Activated naive CD4-positive, alpha-beta T cell treated with anti-CD3 and anti-CD28 coated beads, Interleukin-2, amount 50 U/mL, for 16 hours (primary cell): ENCODE data around the gene PTCH1.

Experiments
- DNase-seq: peaks from one replicate; pipeline ENCODE4 v3.0.0-alpha.2; 2020

PTCH1 gene

DNA sequence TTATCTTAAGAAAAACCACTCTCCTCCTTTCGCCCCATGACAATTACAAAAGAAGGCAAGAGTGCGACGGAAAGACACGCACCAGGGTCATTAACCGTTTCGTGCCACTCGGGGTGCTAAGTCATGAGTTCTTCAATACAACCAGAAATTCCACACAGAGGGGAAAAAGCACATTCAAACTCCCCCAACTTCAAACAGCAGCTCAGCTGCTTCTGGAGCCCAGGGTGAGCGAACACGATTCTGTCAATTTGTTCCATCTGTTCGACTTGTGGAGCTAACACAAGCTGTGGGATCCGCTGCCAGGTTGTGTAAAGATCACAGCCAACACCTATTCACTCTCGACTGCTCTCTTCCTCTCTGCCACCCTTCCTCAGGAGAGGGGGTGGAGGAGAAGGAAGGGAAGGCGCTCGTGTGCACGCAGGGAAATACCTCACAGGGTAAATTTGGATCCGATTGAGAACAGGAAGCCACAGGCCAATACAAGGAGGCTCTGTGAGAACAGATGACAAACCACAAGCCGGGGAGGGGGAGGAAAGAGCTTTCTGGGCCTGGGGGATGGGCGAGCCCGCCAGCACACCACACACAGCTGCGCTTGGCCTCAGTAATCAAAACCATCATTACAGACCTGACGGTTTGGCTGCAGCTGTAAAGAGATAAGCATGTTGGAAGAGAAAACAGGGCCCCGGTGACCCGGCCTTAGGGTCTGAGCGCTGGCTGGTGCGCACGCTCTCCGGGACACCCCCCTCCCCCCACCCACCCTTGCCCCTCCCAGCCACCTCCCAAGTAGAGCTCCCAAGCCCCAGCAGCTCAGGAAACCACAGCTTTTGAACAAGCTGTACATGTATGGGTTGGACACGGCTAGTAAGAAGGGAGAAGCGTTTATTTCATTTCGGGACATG is 54.3 kb downstream of the PTCH1 start:
- peak; percentile 60 for DNase-seq

DNA sequence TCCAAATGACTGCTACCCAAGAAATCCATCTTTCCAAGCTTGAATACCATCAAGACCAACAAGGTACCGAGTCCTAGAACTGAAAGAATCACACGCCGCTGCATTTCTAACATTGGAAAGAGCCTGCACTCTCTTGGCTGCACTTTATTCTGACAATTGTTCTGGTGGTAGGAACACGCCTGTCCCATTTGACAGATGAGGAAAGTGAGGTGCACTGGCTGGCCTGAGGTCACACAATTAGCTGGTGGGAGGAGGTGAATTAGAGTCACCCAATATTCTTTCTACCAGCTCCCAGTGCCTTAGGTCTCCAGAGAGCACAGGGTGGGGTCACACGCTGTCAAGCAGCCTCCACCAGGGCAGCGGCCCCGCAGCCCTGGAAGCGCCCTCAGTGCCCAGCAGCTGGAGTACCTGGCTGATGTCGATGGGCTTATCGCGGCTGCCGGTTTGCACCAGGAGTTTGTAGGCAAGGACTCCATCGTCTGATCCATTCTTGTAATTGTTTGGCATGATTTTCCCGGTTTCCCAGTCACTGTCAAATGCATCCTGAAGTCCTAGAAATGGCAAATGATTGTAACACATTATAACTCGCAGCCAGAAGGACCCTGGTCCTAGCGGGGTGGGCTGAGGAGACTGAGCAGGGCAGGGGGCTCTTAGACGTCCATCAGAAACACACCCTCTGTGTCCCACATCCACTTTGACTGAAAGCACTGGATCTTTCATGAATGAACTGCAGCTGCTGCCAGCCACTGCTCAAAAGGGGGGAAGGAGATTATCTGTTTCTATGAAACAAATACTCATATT is 55.1 kb downstream of the PTCH1 start:
- no peak for DNase-seq

DNA sequence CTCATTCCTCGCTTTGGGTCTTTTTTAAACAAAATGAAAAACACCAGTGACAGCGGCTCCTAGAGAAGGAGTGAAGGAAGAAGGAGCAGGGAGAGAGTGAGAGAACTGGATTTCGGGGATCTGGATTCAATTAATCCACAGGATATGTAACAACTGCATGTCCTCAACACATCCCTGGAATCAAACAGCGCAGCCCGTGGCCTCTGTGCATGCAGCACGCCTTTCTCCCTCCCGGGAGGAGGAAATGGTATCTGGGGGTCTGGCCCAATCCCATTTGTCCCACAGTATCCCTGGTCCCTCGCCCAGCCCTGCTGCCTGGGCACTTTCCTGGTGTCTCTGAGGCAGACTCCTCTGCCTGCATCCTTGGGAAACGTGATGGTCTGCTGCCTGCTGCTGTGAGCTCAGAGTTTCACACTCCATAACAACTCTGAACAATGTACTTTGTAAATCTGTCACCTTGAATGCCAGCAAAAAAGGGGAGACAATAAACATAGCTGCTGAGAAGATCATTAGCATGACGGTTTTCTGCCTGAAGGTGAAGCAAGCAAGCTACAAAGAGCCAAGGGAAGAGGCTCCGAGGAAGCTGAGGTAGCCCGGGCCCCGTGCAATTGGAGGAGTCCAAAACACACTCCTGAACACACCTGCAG is 56.1 kb downstream of the PTCH1 start:
- DNase-seq, result no peak

DNA sequence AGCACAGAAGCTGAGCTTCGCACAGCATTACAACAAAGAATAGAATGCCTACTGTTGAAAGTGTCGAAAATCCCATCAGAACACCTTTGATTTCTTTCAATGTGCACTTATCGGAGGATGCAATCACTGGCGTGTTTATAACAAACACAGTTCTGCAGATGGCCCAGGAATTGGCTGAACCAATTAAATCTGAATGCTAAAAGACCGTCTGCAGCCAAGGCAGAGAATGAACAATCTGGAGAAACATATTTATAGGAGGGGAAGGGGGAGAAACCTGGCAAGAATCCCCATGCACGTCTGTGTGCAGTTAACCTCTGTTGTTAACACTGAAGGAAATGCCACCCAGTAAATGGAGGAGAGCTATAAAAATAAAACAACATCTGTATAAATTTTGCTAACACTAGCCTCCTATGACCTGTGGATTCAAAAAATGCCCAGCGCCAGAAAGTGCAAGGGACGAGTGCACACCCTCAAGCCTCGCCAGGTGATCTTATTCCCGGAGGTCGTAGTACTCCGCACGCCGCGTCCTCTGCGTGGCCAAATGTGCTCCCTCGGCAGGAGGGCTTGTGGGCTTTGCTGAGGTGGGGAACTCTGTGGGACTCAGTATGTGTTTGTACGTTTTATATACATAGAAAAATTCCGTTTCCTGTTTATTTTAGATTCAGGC is 56.8 kb downstream of the PTCH1 start:
- no peak for DNase-seq

DNA sequence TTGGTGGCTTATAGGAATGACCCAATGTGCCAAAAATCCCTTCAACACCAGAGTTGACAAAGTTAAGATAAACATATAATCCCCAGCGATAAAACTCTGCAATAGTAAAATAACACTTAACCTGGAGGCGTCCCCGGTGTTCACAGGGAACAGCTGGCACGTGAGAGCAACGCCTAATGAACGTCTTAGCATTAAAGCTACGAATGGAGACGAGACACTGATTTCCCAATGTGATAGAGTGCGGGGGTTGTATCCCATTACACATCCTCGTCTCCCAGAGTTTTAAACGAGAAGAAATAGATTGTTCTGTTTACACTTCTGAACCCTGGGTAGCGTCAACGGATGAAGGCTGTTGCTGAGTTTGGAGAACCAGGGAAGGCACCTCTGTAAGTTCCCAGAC is 57.6 kb downstream of the PTCH1 start:
- no peak for DNase-seq

DNA sequence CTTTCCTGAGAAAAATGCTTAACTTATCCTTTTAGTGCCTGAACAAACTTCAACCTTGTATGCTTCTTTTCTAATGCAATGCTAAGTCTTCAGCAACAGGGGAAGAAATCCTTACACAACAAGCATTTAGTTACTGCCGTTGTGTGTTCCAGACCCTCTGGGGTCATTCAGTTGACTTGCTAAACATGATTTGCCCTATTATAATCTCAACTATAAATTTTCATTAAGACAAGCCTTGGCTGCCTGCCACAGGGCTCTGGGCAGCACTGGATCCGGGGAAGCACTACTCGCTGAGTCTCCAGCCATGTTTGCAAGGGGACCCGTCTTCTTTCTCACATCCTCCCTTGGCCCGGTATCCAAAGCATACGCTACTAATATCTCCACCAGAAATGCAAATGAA is 58.1 kb downstream of the PTCH1 start:
- no peak for DNase-seq

DNA sequence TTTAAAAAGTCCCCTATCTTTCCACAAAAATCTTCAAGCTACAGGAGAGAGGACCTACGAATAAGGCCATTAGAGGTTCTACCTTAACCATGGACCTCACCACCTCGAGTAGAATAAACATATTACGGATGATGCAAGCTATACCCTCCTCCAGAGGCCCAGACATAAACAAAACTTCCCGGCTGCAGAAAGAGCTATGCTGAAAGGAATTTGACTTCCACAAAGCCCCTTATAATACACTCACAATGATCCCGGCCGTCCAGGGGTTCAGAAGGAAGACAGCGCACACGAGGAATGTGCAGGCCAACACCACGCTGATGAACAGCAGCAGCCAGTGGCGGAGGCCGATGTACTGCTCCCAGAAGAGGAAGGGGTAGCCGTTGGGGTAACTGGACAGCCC is 59.0 kb downstream of the PTCH1 start:
- no peak for DNase-seq

DNA sequence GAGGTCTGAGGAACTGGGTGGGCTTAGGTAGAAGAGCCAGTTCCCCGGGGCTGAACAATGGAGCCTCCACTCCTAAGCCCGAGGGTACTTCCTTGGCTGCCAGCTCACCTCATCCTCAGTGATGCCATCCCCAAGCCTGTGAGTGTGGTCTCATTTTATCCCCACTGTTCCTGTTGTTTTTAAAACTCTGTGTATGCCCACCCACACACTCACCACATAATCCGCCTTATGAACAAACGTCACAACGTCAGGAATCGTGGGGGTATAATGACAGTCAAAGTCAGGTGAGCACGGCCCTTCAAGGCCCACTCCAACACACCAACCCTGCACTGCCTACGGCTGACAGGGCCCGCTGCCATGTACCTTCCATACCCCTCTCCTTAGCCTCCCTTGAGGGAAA is 61.1 kb downstream of the PTCH1 start:
- DNase-seq, result no peak

DNA sequence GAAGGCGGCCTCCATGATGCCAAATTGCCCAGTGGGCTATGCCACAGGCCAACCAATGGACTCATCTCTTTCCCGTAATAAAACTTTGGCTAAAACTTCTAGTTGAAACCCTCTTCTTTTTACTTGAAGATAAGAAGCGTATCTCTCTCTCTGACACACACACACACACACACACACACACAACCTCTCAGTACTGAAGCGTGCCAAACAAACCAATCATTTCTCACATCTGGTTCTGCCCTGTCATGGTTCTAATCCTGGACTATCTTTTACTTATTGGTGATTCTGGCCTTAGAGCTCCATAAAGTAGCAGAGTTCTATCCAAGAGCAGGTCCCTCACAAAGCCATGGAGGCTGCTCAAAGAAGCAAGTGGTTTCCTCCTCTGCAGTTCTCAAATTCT is 64.6 kb downstream of the PTCH1 start:
- DNase-seq, result no peak

DNA sequence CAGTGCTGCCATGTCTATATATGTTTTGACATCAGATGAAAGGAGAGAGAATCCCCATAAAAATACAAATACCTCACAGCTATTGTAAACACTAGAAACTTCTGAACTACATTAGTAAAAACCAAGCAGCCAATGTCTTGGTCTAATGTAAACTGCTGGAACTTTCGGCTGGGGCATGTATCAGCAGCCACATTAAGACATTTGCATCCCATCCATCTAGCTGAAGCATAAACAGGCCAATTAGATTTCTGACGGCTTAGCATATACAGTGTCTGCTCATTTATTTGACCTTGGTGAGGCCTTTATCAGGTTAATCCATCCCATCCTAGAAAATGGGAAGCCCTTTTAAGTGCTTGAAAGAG is 65.7 kb downstream of the PTCH1 start:
- no peak for DNase-seq

DNA sequence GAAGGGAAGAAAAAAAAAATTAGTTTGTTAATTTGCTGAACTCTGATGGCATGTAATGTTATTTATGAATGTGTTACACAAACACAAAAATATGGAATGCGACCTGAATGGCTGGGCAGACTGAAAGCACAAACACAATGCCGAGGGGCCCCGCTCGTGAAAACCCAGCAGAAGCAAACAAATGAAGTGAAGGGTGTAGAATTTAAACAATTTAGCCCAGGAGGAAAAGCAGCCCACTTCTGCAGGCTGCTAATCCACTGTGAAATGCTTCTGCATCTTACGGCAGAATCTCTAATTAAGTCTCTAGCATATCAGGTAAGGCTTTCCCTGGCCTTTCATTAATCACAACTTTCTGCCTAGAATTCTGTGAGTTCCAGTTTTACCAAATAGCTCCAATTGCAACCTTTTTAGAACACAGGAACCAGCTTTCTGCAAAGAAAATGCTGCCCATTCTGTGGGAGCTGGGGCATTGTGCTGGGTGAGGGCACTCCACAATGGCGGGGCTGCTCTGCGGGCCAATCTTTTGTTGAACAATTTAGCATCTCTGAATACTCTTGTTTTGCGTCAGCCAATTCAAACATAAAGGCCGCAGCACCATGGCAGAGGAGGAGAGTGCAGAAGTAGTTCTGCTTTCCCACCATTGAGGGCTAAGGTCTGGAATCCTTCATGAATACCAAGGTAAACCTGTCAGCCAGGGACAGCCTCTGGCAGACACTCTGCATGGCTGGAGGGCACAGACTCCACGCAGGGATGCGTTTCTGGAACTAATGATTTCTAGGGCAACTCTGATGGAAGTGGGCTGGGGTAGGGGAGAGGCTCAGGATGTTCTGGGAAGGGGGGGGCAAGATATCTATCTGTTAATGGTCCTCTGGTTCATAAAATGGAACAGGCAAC is 66.4 kb downstream of the PTCH1 start:
- no peak for DNase-seq

DNA sequence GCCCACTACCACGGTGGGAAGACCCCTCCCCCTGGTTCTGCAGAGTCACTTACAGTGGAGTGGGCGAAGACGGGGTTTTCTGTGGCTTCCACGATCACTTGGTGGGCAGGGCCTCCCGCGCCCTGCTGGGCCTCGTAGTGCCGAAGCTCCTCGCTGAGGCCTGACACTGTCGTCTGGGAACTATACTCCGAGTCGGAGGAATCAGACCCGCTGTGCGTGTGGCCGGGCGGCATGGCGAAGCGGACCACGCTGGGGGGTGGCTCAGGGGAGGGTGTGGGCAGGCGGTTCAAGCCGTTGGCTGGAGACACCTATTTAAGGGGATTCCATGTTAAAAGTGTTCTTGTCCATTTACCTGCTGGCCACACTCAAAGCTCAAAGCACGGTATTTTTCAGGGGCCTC is 67.8 kb downstream of the PTCH1 start:
- DNase-seq, result no peak

DNA sequence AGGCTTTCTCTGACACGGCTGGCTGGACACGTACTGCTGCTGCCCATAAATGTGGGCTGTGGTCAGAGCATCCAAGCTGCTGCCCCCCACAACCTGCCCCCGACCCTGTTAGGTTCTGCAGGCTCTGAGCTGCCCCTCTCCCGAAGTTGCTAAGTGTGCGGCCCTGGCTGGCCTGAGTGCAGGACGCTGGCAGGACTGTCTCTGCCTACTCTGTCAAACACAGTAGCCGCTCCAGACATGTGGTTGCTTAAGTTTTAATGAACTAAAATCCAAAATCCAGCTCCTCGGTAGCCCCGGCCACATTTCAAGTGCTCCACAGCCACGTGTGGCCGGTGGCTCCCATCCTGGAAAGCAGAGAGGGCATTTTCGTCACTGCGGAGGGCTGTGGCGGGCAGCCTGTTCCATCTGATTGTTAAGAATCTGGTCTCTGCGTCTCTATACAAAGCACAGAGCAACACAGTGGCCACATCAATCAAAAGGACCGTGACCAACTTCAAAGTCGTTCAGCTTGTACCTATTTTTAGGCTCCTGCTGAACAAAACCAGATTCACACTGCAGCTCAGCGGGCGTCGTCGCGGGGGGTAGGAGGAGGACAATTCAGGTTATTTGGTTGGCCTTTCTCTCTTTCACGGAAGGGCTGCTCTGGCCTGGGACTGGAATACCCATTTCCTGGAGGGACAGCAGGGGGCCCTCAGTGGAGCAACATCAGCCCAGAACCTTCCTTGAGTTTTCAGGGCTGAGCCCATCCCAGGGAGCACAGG is 68.9 kb downstream of the PTCH1 start:
- no peak for DNase-seq

DNA sequence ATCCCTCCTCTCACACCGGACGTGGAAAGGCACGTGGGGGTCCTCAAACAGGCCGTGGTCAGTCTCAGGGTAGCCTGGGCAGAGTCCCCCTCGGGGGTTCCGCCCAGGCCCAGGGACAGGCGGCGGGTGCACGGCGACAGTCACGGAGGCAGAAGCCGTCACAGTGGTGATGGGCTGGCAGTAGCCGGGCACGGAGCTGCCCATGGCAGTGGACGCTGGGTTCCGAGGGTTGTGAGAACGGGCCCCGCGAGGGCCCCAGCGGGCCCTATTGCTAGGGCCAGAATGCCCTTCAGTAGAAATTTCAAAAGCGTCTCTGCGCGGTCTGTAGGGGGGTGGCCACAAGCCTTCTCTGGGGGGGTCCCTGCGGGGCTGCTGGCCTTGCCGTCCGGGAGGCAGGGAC is 69.8 kb downstream of the PTCH1 start:
- no peak for DNase-seq

DNA sequence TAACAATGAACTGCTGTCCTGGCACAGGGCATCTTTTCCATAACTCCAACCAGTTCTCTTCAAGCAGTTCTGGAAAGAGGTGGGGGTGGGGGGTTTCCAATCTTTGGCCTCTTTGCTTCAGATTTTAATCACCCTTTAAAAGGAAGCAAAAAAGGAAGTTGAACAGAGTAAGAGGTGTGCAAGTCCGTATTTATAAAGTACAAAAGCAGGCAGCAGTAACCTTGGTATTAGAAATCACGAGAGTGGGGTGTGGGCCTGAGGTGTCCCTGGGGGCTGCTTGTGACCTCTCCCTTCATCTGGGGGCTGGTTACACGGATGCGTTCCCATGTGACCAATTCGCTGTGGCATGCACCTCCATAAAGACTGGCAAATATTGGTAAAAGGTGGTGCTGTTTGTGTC is 70.5 kb downstream of the PTCH1 start:
- no peak for DNase-seq

DNA sequence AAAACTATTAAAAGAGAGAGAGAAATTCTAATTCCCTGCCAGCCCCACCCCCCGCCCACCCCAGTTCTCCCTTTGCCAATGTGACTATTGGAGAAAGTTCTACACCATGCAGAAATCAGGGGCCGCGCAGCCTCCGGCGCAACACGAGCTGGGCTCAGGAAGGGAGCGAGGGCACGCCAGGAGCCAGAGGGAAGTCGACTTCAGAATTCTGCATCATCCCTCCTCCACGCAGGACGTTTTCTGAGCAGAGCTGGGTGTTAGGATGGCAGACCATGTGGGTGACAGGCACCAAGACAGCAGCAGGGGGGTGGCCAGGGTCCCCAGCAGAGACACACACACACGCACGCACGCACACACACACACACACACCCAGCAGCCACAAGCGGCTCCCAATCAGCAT is 72.6 kb downstream of the PTCH1 start:
- no peak for DNase-seq

DNA sequence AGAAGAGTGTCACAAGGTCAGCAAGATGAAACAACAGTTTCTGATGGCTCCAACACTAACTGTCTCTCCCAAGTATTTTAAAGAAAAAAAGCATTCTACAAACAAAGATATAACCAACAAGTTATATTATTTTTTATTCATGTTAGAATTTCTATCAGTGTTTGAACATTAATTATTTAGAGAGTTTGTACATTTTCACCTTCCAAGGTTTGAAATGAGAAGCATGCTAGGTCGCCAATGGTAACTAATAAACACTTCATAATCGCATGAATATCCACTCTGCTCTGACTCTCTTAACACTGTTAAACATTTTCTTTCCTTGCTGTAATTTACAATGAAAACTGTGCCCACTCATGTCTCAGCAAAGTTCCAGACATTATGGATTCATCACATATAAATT is 73.5 kb downstream of the PTCH1 start:
- DNase-seq, result no peak

DNA sequence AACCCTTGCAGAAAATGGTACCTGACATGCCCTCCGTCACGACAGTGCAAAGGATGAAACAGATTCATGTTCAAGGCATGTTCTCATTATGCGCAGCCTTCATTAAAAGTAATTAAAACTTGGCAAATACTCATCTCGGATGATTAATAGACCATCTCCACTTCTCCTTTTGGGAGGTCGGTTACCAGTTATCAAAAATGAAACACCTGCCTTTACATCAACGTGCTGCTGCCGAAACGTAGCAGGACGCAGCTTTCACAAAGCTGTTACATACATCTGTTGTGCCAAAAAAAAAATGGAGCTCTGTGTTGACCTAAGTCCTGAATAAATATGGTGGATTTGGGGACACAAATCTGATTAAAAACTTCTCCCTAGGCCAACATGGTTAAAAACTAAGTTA is 75.7 kb downstream of the PTCH1 start:
- DNase-seq, result no peak

DNA sequence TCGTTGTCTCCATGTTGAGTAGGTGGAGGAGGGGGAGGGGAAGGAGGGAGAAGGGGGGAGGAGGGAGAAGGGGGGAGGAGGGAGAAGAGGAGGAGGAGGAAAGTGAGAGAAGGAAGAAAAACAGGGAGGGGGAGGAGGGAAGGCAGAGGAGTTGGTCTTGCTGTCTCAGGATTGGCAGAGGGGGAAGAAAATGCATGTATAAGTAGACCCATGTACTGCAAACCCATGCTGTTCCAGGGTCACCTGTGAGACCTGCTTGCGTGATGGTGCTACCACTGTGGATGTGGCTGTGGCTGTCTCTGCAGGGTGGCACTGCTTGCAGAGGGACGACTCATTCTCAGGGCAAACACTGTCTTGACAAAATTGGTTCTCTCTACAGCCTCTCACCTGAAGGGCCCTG is 76.3 kb downstream of the PTCH1 start:
- DNase-seq, result no peak

DNA sequence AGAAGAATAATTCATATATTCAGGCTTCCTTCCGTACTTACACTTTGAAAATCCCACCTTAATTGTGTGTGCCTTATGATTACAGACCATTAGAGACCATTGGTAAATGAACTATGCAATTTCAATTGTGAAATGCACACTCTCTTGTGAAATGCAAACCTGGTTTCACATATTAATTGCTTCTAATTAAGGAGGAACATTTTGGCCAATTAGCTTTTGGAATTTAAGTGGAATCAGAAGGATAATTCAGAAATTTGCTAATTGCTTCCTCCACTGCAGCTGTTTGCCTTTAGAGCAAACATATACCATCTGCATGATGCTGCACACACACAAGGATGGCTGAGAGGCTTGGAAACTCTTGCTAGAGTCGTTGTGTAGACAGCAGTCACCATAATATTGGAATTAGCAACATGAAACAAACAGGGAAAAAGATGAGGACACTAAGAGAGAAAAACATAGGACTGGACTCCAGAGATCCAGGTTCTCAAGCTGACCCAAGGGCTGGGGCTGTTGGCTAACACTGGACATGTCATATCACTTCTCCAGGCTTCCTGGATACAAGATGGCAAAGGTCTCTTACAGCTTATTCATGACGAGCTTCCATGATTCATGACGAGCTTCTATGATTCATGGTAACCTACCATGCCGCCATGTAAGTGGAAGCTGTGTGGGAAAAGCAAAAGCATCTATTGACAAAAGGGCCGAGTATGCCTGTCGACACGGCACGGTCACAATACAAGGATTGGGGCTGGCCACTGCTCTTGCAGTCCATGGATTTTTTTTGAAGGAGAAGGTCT is 78.0 kb downstream of the PTCH1 start:
- no peak for DNase-seq

DNA sequence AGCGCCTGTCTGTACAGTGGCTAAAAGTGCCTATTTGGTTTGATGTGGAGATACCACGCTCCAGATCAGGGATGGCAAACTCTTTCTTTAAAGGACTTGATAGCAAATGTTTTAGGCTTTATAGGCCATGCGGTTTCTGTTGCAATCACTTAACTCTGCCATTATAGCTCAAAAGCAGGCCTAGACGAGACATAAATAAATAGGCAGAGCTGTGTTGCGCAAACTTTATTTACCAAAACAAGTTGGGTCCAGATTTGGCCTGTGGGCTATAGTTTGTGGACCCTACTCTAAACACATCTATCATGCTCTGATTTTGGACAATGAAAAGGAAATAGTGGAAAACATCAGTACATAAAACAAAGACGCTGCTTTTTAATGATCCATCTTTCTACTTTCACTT is 79.2 kb downstream of the PTCH1 start:
- DNase-seq, result no peak
